Bone marrow (tissue), 2 donors: ENCODE data around the gene GSG1L.

Source experiments
- DNase-seq, 2 donors: peaks; one replicate each; lab custom pipeline; 2025; lab: John Stamatoyannopoulos, UW

Gene GSG1L

DNA sequence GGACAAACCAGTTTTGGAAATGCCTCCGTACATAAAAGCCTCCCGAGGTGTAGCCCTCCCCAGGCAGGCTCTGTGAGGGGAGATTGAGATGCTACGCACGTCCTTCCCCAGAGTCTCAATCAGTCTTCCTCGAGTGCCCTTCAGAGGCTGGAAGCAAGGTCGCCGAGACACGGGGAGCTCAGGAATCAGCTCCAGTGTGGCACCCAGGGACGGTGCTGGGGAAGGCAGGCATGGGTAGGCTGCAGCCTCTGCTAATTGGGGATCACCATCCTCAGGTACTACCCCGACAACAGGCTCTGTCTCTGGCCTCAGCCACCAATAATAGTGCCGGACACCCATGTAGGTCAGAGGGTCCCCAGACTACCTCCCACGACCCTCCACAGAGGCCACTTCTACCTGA is 28.1 kb upstream of the GSG1L start:
- no peak for DNase-seq

DNA sequence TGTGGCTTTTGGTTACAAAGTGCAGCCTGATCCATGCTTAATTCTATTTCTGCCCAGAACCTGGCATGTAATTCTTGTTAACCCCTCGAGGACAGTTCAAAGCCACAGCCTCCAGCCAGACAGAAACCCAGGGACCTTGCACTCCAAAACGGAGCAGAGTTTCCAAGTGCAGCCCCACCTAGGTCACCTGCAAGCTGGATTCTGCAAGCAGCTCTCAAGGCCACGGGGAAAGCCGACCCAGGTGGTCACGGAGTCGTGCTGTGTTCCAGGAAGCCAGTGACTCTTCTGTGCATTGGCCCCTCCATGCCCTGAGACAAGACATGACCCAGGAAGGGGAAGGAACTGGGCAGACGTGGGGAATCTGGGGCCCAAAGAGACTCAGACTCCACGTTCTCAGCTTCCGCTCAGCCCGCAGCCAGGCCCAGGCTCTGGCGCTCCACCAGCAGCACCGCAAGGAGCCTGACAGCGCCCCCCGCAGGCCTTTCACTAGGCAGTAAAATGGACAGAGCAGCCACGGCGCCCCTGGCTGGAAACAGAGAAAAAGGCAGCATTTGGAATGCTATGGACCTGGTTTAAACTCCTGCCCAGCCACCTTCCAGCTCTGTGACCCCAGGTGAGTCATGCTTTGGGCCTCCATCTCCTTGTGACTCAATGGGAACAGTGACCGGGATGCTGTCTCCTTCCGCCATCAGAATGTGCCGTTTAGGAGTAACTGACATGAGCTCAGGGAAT is 27.3 kb upstream of the GSG1L start:
- DNase-seq, result no peak

DNA sequence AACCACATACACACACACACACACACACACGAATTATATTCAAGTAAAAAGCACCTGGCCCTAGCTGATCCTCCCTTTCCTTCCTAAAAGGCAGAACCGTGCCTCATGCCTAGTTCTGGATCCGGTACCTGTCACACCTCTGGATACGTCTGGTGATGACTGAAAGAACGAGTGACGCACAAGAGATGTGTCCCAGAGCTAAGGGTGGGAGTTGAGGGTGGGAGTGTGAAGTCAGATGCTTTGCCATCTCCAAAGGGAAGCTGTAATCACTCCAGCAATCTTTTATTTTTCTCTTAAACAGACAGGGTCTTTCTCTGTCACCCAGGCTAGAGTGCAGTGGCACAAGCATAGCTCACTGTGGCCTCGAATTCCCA is 26.5 kb upstream of the GSG1L start:
- DNase-seq, result no peak

DNA sequence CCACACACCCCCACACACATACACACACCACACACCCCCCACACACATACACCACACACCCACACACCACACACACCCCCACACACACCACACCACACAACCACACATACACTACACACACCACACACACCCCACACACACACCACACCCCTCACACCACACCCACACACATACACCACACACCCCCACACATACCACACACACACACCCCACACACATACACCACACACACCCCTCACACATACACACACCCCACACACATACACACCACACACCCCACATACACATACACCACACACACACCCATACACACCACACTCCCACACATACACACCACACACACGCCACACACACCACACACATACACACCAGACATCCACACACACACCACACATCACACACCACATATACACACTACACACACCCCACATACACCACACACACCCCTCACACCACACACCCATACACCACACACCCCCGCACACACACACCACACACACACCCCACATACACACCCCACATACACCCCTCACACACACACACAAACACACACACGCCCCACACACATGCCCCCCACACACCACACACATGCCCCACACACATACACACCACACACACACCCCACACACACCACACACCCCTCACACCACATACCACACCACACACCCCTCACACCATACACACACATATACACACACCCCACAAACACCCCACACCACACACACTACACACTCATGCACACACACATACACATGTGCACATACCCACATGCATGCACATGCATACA is 25.9 kb upstream of the GSG1L start:
- DNase-seq, result no peak

DNA sequence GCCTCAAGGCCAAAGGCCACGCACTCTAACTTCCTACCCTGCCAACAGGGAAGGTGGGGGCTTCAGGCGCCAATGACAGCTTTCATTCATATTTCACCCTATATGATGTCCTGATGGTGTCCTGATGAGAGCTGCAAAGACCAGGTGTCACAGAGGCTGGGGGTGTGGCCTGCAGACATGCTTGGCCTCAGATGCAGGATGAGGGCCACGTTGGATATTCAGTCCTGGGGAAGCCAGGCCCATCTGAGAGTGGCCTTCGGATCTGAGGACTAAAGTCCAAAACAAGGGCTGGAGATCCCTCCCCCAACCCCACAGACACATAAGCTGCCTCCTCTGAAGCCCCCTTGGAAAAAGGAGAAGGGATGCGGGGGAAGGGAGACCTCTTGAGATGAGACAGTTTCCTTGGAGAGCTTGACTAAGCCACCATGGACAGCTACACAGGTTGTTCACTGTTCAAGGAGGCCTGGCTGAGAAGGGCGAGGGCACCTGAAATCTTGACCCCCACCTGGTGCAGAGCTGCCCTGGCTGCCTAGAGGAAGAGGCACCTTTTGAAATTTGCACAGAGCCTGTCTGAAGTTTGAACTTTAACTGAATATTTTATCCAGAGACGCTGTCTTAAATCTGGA is 24.3 kb upstream of the GSG1L start:
- no peak for DNase-seq

DNA sequence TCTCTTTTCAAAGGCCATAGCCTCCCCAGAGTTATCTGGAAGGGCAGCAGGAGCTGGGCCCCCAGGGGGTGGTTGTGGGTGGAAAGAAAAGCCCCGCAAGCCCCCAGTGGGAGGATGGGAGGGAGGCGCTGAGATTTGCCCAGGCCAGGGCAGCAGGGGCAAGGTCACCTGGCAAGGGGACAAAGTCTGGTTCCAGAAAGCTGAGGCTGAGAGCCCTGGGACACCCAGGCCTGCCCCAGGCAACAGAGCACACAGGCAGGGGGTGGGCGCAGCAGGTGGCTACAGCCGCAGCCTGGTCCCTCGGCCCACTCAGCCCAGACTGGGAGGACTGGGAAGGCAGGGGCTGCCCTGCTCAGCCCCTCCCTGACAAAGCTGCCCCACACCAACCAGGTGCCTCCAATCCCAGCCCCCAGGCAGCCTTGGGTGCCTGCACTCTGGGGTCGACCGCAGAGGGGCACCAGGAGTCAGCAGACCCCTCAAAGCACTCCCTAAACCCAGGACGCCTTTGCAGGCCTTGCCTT is 23.7 kb upstream of the GSG1L start:
- DNase-seq, result no peak

DNA sequence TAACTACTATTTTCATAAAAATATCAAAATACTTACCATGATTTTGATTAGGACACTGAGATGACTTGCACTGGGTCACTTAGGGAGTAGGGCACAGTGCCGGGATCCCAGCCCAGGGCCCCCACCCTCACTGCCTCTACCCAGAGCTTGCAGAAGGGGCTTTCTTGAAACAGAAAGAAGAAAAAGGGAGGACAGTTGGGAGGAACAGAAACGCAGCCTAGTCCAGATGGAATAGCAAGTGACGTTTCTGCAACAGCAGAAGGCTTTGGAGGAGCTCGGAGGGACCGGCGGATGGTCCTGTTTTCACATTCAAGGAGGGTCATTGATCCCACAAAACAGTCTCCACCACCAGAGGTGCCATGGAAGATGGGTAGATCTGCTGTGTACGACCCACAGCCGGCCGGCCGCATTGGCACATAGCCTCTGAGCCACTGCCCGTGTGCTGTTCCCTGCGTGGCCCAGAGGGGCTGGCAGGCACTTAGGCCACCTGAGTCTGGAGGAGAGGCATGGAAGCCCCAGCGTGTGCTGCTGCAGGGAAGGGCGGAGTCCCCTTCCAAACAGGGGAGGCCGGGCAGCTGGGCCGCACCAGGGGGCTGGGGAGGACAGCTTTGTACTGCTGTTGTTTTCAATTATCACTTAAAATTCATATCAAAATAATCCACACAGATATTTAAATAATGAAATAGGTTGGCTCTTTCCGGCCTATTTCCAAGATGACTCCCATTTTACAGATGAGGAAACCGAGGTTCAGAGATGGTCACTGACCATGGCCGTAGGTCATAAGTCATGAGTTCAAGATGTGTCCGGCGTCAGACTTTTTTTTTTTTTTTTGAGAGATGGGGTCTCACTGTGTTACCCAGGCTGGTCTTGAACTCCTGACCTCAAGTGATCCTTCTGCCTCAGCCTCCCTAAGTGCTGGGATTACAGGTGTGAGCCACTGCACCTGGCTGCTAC is 22.9 kb upstream of the GSG1L start:
- no peak for DNase-seq

DNA sequence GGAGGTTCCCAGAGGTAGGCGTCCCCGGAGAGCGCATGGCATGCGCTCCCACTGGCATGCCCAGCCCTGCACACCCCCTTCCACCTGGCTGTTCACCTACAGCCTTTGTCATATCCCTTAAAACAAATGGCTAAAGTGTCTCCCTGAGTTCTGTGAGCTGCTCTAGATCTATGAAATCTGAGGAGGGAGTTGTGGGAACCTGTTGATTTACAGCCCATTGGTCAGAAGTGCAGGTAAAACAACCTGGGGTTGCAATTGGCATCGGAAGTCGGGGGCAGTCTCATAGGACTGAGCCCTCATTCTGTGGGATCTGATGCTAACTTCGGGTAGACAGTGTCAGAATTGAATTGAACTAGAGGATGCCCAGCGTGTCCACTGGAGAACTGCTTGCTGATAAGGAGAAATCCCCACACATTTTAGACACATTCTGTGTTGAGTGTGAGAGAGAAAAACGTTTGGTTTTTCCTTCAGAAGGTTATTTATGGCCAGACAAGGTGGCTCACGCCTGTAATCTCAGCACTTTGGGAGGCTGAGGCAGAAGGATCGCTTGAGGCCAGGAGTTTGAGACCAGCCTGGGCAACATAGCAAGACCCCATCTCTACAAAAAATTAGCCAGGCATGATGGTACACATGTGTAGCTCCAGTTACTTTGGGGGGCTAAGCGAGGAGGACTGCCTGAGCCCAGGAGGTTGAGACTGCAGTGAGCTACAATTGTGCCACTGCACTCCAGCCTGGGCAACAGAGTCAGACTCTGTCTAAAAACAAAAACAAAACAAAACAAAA is 22.1 kb upstream of the GSG1L start:
- no peak for DNase-seq

DNA sequence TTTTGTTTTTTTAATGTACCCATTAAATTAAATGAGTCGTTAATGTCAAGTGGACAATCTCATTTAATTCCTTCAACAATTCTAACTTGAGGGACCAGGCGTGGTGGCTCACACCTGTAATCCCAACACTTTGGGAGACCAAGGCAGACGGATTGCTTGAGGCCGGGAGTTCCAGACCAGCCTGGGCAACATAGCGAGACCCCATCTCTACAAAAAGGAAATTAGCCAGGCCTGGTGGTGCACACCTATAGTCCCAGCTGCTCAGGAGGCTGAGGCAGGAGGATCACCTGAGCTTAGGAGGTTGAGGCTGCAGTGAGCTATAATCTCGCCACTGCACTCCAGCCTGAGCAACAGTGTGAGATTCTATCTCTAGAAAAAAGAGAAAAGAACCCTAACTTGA is 20.7 kb upstream of the GSG1L start:
- no peak for DNase-seq

DNA sequence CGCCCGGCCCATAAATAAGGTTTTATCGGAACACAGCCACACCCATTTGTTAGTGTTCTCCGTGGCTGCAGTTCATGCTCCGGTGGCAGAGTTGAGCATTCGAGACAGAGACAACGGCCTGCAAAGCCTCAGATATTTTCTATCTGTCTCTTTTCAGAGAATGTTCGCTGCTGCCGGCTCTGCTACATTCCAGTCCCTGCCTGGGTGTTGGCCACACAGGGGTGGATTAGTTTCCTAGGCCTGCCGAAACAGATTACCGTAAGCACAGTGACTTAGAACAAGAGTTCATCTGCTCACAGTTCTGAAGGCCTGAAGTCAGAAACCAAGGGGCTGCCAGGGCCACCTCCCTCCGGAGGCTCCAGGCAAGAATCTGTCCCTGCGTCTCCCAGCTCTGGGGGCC is 19.1 kb upstream of the GSG1L start:
- no peak for DNase-seq

DNA sequence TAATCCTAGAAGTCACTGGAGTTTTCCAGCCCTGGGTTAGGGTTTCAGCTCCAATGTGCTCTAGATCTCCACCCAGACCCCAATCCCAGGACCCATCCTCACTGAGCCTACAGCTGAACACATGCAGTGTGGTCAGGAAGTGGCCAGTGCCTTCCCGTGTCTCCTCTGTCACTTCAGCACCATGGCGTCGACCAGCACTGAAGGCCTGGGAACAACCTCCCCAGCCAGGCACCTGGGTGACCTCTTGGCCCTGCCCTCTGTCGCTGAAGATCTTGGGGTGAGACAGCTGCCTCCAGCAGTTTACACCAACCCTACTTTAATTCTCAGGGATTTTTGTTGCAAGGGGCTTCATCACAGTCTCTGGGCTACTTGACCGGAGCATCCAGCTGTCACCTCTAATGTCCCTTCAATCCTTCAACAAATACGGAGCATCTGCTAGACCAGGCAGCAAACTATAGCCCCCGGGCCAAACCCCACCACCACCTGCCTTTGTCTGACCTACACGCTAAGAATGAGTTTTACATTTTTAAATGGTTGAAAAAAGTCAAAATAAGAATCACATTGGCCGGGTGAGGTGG is 18.0 kb upstream of the GSG1L start:
- DNase-seq, result no peak

DNA sequence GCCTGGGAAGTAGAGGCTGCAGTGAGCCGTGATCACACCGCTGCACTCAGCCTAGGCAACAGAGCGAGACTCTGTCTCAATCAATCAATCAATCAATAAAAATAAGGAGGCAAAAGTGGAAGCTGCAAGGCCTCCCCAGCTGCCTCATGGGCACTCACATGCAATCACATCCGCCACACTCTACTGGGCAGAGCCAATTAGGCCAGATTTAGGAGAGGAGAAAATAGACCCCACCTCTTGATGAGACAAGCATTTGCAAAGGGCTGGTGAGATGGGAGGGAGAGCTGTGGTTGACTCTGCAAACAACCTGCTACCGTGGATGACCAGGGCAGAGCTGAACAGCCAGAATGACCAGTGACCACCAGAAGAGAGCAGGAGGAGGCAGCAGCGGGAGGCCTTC is 14.7 kb upstream of the GSG1L start:
- DNase-seq, result no peak

DNA sequence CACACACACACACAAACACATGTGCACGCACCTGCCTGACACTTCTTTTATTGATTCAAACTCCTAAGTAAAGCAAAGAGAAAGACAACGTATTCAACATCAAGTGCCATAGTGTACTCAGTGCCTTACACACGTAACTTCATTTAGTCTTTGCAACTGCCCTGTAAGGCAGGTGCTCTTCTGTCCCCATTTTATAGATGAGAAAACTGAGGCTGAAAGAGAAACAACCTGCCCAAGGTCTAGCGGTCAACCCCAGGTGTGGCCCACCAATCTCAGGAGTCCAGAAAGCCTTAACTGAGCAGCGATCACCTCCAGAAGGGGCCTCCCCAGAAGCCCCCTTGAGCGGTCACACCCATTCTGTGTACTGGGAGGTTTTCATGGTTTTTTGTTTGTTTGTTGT is 10.3 kb upstream of the GSG1L start:
- DNase-seq, result no peak

DNA sequence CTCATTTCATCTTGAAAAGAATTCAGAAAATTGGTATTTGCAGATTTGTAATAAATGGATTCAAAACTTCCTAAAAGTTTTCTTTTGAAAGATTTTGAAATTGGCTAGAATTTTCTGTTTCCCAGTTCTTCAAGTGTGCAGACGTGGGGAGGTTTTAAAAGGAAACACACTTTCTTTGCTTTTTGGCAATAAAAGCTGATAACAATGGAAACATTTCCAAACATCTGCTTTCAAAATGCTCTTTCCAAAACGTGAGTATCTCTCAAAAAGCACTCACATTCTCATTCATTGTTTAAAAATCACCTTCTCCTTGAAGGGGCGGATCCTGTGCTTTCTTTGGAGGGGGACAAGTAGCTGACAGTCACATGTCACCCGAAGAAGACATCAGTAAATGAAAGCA is 8.6 kb upstream of the GSG1L start:
- DNase-seq, result no peak

DNA sequence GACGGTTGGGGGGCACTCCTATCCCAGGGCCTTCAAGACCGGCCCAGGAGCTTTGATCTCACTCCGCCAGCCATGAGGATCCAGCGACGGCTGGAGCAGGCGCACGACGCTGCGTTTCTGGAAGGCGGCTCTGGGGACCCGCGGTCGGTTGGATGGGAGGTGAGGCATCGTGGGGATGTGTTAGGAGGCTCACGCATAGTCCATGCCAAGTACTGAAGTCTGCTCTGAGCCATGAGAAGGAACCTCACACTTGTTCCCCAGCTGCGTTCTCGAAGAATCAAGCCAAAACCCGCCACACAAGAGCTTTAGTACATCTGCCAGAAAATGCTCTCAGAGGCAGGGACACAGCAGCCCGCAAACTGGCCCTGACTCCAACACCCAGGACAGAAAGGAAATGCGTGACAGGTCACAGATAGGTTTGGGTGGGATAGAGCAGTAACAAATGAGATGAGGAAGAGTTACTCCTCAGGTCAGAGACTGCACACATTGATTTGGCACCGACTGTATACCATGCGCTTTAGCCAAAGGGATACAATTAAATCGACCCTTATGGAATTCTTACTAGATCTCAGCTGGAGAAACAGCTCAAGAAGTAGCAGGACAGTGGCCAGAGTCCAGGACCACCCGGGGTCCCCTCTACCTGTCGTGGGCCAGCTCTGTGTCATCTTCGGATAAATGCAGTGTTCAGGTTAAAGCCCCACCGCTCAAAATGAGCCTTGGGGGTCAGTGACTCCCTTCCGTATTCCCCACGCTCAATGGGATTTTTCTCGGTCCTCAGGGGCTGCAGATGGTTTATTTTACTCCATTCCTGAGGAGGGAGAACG is 6.7 kb upstream of the GSG1L start:
- no peak for DNase-seq

DNA sequence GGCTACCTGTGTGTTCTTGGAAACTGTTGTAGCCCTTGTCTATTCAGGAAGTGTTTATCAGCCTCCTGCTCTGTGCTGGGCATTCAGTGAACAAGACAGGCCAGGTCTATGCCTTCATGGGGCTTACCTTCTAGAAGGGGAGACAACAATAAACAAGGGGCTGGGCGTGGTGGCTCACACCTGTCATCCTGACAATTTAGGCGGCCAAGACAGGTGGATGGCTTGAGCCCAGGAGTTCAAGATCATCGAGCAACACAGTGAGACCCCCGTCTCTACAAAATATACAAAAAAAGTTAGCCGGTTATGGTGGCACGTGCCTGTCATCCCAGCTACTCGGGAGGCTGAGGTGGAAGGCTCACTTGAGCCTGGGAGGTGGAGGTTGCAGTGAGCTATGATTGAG is 5.5 kb upstream of the GSG1L start:
- DNase-seq, result no peak

DNA sequence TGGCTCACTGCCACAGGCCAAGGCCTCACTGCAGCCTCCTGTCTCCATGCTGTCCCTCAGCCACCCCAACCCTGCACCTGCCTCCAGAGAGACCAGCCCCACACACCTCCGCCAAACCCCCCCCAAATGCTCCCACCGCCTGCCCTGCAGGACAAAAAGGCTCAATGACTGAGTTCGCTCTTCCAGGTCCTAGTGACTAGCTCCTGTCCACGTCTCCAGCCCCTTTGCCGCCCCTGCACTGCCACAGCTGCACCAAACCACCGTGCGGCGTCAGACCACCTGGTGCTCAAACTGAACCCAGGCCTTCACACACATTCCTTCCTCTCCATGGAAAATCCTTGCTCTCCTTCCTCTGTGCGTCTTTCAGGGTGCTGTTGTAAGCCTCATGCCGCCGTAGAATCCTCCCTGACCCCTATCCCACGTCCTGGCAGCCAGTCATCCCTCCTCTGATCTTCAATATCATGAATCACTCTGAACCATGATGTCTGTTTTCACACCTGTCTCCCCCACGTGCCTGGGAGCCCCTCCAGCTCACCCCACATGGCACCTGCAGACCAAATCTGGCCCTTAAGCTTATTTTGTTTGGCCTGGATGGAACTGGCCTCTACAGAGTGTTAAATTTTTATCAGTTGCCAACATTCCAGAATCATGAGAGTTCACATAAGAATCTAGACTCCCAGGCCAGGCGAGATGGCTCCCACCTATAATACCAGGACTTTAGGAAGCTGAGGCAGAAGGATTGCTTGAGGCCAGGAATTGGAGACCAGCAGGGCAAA is 4.3 kb upstream of the GSG1L start:
- DNase-seq, result no peak

DNA sequence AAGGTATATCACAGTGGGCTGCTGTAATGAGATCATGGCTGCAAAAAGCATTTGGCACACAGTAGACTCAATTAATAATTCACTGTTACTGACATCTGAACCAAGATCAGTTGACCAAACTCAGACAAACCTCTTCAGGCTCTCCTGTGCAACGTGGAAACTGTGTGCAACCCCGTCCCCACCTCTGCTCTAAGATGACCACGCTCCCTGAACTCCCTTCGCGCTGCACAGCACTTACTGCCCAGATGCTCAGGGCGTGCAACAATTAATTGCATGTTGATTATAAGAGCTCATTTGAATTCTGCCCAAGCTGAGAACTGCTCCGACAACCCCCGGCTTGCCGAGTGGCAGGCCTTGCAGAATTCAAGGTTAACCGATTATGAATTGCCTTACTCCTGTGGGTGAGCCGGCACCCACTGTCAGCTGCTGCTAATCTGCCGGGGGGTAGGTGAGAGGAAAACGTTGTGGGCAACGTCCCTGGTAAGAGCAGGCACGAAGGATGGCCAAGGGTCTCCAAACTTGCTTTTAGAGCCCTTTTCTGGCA is 1.3 kb upstream of the GSG1L start:
- DNase-seq, result no peak

DNA sequence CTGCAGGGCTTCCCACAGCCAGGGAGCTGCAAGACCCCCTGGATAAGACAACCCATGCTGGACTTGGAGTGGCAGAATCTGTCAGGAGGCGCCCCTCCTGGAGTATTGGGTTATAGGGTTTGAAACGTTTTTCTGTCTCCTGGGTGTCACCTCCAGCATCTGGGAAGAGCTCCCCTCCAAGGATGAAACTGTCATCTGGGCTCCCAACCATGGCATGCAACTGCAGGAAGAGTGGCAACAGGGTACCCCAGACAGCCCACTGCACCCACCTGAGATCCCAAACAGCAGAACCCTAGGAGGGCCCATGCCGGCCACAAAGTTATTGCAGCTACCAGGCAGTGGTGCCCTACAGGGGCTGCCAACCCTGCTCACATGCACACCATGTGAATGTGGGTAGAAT is 636 bp upstream of the GSG1L start:
- no peak for DNase-seq
